Measurements from ENCODE around the gene PDRG1.

GRCh38 chr20:31936420-31936819 lies 15.4 kb downstream of the PDRG1 start:
- TF ChIP-seq CTCF (IDR thresholded peaks at IDR 0.05; ENCODE audit: borderline replicate concordance, extremely low read depth, low read length, poor library complexity, severe bottlenecking) (no peak), EZH2 (IDR thresholded peaks at IDR 0.05; ENCODE audit: borderline replicate concordance, low read depth, low read length, severe bottlenecking) (no peak)
